Measurements from ENCODE around the gene KMT2B. TPM values are rescaled to one million over a fixed set of nuclear protein-coding genes. Genes with fewer than 3 reads are reported as not detected.

KMT2B gene
- total and polyA plus RNA-seq, 9 of the 15 experiments (the other 6 are each of a cell fraction or from before 2014, with no cell fraction given) = 0.63 to 43.9 (median 8.1) TPM

DNA sequence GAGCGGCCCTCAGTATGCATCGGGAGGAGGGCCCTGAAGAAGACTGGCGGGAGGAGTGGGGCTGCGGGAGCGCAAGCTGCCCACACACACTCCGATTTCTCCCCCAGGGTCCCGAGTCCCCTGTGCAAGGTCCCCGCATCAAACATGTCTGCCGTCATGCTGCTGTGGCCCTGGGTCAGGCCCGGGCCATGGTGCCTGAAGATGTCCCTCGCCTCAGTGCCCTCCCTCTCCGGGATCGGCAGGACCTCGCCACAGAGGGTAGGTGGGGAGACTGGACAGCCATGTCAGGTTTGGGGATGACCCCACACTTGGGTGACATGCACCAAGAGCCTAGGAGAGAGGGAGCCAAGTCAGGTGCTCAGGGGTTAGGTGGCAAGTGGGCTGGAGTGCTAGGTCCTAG, 4.7 kb downstream of the KMT2B start:
- POLR2A ChIA-PET = interaction anchor here (1.5 kb wide), 1 partner anchor 18 kb away, joined by 5 read pairs; no protein-coding TSS in a partner anchor
- WGBS (ENCODE audit: insufficient coverage, low coverage, missing lambda C conversion rate) = 100% methylated on average over 10 of the region's 14 CpGs
- in situ Hi-C loops (cut with MboI) (no loop called here), intact Hi-C loops (cut with micrococcal nuclease) (no loop called here)
- H3K4me2 ChIP-seq (ENCODE audit: insufficient read depth, low read length) = no peak overlapping the region
- H3K9me1 ChIP-seq (ENCODE audit: control insufficient read depth, insufficient read depth, low read length) = no peaks in the 10 kb centered on the region
- ATAC-seq (no peak), DNase-seq (ENCODE audit: extremely low read depth in 1 of 4, low spot score in 3 of 4) (no peak), FAIRE-seq (no peak)
- no peaks in the 10 kb centered on the region for H3K9me3 ChIP-seq (replicated peaks; ENCODE audit: control insufficient read depth, insufficient read depth, low read depth, low read length)
- H4K20me1 ChIP-seq (replicated peaks; ENCODE audit: control insufficient read depth, insufficient read depth, low read length) = 0 out of 2 replicates have a peak, but pooled peaks cover 11% of the 10 kb centered on the region
- CTCF ChIA-PET (ENCODE audit: low intra/inter-chr PET ratio) = no interaction called here
- H3K79me2 ChIP-seq (ENCODE audit: control insufficient read depth, insufficient read depth, low read length) = peaks cover 33% of the 10 kb centered on the region
- no TSS peak for BruUV-seq (replicated peaks)
- H3K4me3 ChIP-seq = no peak overlapping the region
- H3K4me1 ChIP-seq (replicated peaks in 1 of 2; ENCODE audit: control insufficient read depth in 2 of 2, insufficient read depth in 2 of 2, low read length in 2 of 2) = peaks cover 7 to 34% of the 10 kb centered on the region in 2 experiments
- peaks cover 77% of the 10 kb centered on the region; the same call in 2 of the 3 replicates for H3K36me3 ChIP-seq (ENCODE audit: control insufficient read depth, insufficient read depth, low read length)
- H3K27me3 ChIP-seq (ENCODE audit: control insufficient read depth in 2 of 2, insufficient read depth in 2 of 2, low read length in 2 of 2) = no peaks in the 10 kb centered on the region
- H3K27ac ChIP-seq (ENCODE audit: extremely low read depth, low read depth, low read length) = no peak overlapping the region
- H2AFZ ChIP-seq (ENCODE audit: low read depth, low read length) = no peak overlapping the region
- H3K9ac ChIP-seq (ENCODE audit: insufficient read depth in 1 of 2, low read depth in 2 of 2, low read length in 2 of 2) = 0 out of 4 replicates have a peak overlapping the region, but pooled peaks of 1 of the 2 experiments have one; percentile 32
- peak; percentile 65 for TF ChIP-seq POLR2G (IDR thresholded peaks at IDR 0.05; ENCODE audit: low read depth, low read length)
- no peak for TF ChIP-seq TEAD1 (CRISPR knock-in tag; IDR thresholded peaks at IDR 0.05)
- TF ChIP-seq ZNF197 (CRISPR knock-in tag; IDR thresholded peaks at IDR 0.05; ENCODE audit: low read depth) = no peak
- TF ChIP-seq CTBP1 (IDR thresholded peaks at IDR 0.05; ENCODE audit: borderline replicate concordance) = no peak
- no peak for TF ChIP-seq CBX1 (IDR thresholded peaks at IDR 0.05; ENCODE audit: low read depth)
- no peak for TF ChIP-seq SETDB1 (IDR thresholded peaks at IDR 0.05; ENCODE audit: low read length)
- TF ChIP-seq RBFOX2 (IDR thresholded peaks at IDR 0.05; ENCODE audit: low read depth, low read length) = peak; percentile 67
- TF ChIP-seq PURB (CRISPR knock-in tag; IDR thresholded peaks at IDR 0.05; ENCODE audit: low read depth) = no peak
- TF ChIP-seq ZNF507 (tag; conservative IDR thresholded peaks at IDR 0.05) = no peak
- TF ChIP-seq CREBBP (IDR thresholded peaks at IDR 0.05; ENCODE audit: low read depth, low read length) = no peak
- no peak for TF ChIP-seq MAFG (tag; conservative IDR thresholded peaks at IDR 0.05)
- no peak for TF ChIP-seq NFXL1 (CRISPR knock-in tag; IDR thresholded peaks at IDR 0.05)
- TF ChIP-seq FOXA3 (CRISPR knock-in tag; conservative IDR thresholded peaks at IDR 0.05 in 1 of 2, IDR thresholded peaks at IDR 0.05 in 1 of 2) = no peak

Data from K562 (cell line).